A549 (cell line): ENCODE measurements around the gene OR2M5.

Experiments used
- EP300 ChIP-seq, 2 experiments: fragments of >200 bp; sonication (Bioruptor Twin); formaldehyde crosslinking; IDR thresholded peaks; 2 replicates in 1 of 2; 3 replicates in 1 of 2; pipeline ENCODE4 v1.6.1; 2016 to 2017
- JUN ChIP-seq, 2 experiments: fragments of >200 bp; sonication (Bioruptor Twin); formaldehyde crosslinking; IDR thresholded peaks; 2 replicates in 1 of 2; 3 replicates in 1 of 2; pipeline ENCODE4 v1.6.1; 2016 to 2017
- POLR2A ChIP-seq: IDR thresholded peaks from 2 replicates; pipeline ENCODE4 v1.6.1; 2012; ENCODE audit warnings: mild to moderate bottlenecking, low read length
- RAD21 ChIP-seq, 2 experiments: fragments of >200 bp in 1 of 2; sonication (Bioruptor Twin) in 1 of 2; formaldehyde crosslinking in 1 of 2; IDR thresholded peaks in 1 of 2; conservative IDR thresholded peaks in 1 of 2; 2 replicates in 1 of 2; 3 replicates in 1 of 2; pipeline ENCODE4 v1.6.1; 2012 to 2018; ENCODE audit warnings: inconsistent platforms in 1 of 2
- TF ChIP-seq, protein P1 (sequence below): IDR thresholded peaks from 2 replicates; pipeline ENCODE4 v1.6.1; 2012
- TF ChIP-seq, protein P2 (sequence below): fragments of >200 bp; sonication (Bioruptor Twin); formaldehyde crosslinking; IDR thresholded peaks from 3 replicates; pipeline ENCODE4 v1.5.1; 2016

DNA sequence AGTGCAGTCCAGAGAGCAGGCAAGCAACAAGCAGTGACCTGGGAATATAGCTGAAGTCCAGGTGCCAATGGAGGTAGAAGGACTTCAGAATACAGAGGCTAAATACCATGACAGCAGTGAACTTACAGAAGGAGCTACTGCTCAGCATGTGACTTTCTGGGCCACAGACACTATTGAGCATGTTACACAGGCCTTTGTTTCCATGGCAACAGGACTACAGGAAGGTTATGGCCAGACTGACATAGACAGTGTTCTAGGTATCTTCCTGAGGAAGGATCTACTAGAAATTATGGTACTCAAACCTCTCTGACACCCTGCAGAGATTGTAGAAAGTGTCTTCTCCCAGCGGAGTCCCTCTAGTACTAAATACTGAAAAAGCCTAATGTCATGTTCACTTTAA lies 11.0 kb downstream of the OR2M5 start:
- TF ChIP-seq, protein P1, sequence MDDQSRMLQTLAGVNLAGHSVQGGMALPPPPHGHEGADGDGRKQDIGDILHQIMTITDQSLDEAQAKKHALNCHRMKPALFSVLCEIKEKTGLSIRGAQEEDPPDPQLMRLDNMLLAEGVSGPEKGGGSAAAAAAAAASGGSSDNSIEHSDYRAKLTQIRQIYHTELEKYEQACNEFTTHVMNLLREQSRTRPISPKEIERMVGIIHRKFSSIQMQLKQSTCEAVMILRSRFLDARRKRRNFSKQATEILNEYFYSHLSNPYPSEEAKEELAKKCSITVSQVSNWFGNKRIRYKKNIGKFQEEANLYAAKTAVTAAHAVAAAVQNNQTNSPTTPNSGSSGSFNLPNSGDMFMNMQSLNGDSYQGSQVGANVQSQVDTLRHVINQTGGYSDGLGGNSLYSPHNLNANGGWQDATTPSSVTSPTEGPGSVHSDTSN, result no peak
- TF ChIP-seq, protein P2, sequence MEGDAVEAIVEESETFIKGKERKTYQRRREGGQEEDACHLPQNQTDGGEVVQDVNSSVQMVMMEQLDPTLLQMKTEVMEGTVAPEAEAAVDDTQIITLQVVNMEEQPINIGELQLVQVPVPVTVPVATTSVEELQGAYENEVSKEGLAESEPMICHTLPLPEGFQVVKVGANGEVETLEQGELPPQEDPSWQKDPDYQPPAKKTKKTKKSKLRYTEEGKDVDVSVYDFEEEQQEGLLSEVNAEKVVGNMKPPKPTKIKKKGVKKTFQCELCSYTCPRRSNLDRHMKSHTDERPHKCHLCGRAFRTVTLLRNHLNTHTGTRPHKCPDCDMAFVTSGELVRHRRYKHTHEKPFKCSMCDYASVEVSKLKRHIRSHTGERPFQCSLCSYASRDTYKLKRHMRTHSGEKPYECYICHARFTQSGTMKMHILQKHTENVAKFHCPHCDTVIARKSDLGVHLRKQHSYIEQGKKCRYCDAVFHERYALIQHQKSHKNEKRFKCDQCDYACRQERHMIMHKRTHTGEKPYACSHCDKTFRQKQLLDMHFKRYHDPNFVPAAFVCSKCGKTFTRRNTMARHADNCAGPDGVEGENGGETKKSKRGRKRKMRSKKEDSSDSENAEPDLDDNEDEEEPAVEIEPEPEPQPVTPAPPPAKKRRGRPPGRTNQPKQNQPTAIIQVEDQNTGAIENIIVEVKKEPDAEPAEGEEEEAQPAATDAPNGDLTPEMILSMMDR, result no peak
- TF ChIP-seq JUN (IDR thresholded peaks at IDR 0.05) (no peak), POLR2A (no peak), EP300 (IDR thresholded peaks at IDR 0.05) (no peak), RAD21 (conservative IDR thresholded peaks at IDR 0.05 in 1 of 2, IDR thresholded peaks at IDR 0.05 in 1 of 2) (no peak)
